ENCODE measurements around the gene LCOR.

GRCh38 chr10:96829029-96829773, 2.9 kb upstream of the LCOR start:
- TF ChIP-seq CTCF (IDR thresholded peaks at IDR 0.05) (no peak), POLR2A (IDR thresholded peaks at IDR 0.05) (no peak)

Data from Peyer's patch (tissue), 4 donors.